Neuron (in vitro differentiated cells): ENCODE data around the gene OR4S1.

Source experiments
- H2AFZ ChIP-seq: one replicate; pipeline ENCODE4 v1.6.1; 2013; ENCODE audit warnings: low read depth, mild to moderate bottlenecking, inconsistent platforms, low read length, moderate library complexity
- H3K27me3 ChIP-seq: one replicate; pipeline ENCODE4 v1.6.1; 2013; ENCODE audit warnings: low read length; ENCODE audit not compliant: insufficient read depth
- H3K36me3 ChIP-seq: one replicate; pipeline ENCODE4 v1.6.1; 2013; ENCODE audit warnings: low read length; ENCODE audit not compliant: insufficient read depth
- H3K4me1 ChIP-seq: one replicate; pipeline ENCODE4 v1.6.1; 2013; ENCODE audit warnings: low read length; ENCODE audit not compliant: insufficient read depth
- H3K4me3 ChIP-seq: 2 replicates; pipeline ENCODE4 v1.5.1; 2013; ENCODE audit warnings: mild to moderate bottlenecking, low read length, moderate library complexity
- H3K9me3 ChIP-seq: one replicate; pipeline ENCODE4 v1.6.1; 2013; ENCODE audit warnings: low read length

The OR4S1 gene

GRCh38 chr11:48354677-48355076 lies 48.7 kb downstream of the OR4S1 start:
- Histone ChIP-seq H3K27me3 (no peaks in the 10 kb centered on the region), H3K36me3 (no peaks in the 10 kb centered on the region), H2AFZ (no peak overlapping the region), H3K4me3 (no peak overlapping the region), H3K4me1 (no peaks in the 10 kb centered on the region), H3K9me3 (no peaks in the 10 kb centered on the region)
